SK-N-SH treated with all-trans-retinoic acid at 6 μM for 48 hours (cell line): ENCODE results near the gene TEN1.

Source experiments
- ARNTL ChIP-seq: fragments of 450-650 bp; formaldehyde crosslinking; IDR thresholded peaks from 2 replicates; pipeline ENCODE4 v1.5.0; 2020; ENCODE audit warnings: low read depth, mild to moderate bottlenecking, moderate library complexity, borderline replicate concordance
- BACH2 ChIP-seq: fragments of 250-450 bp; sonication (Bioruptor Pico); IDR thresholded peaks from 2 replicates; pipeline ENCODE4 v1.9.0; 2021; ENCODE audit warnings: mild to moderate bottlenecking, borderline replicate concordance
- ESRRG ChIP-seq: fragments of 250-450 bp; sonication (Bioruptor Pico); IDR thresholded peaks from 2 replicates; pipeline ENCODE4 v1.6.1; 2021; ENCODE audit warnings: mild to moderate bottlenecking
- PATZ1 ChIP-seq: fragments of 250-450 bp; sonication (Bioruptor Pico); IDR thresholded peaks from 2 replicates; pipeline ENCODE4 v1.8.0; 2020; ENCODE audit warnings: mild to moderate bottlenecking, moderate library complexity, borderline replicate concordance
- RARB ChIP-seq: fragments of 250-450 bp; sonication (Bioruptor Pico); IDR thresholded peaks from 2 replicates; pipeline ENCODE4 v1.8.0; 2021; ENCODE audit warnings: mild to moderate bottlenecking, moderate library complexity
- ZFP3 ChIP-seq: fragments of 250-450 bp; sonication (Bioruptor Pico); IDR thresholded peaks from 2 replicates; pipeline ENCODE4 v1.5.0; 2020; ENCODE audit warnings: mild to moderate bottlenecking, moderate library complexity
- ZNF565 ChIP-seq: fragments of 450-650 bp; formaldehyde crosslinking; conservative IDR thresholded peaks from 2 replicates; pipeline ENCODE4 v1.5.0; 2020; ENCODE audit warnings: low read depth, mild to moderate bottlenecking, moderate library complexity
- ZNF8 ChIP-seq: fragments of 450-650 bp; formaldehyde crosslinking; IDR thresholded peaks from 2 replicates; pipeline ENCODE4 v1.5.0; 2020; ENCODE audit warnings: mild to moderate bottlenecking, moderate library complexity

- TF ChIP-seq ZNF565 (CRISPR knock-in tag) (no peak), PATZ1 (CRISPR knock-in tag) (no peak), ZNF8 (CRISPR knock-in tag) (no peak), ARNTL (CRISPR knock-in tag) (no peak), BACH2 (CRISPR knock-in tag) (no peak), RARB (no peak), ZFP3 (CRISPR knock-in tag) (no peak), ESRRG (CRISPR knock-in tag) (no peak)
These were observed 28.6 kb upstream of the TEN1 start for GRCh38 chr17:75950421-75950820.
